GM12801 (cell line): Measurements from ENCODE around the gene GIGYF2.

ENCODE experiments used
- CTCF ChIP-seq: IDR thresholded peaks from one replicate; pipeline ENCODE4 v1.5.1; 2011; ENCODE audit warnings: control low read depth; ENCODE audit not compliant: insufficient read length; ENCODE audit errors: extremely low read depth

GIGYF2 gene

GRCh38 chr2:232886176-232886575 is 189.0 kb downstream of the GIGYF2 start:
- no peak for TF ChIP-seq CTCF

GRCh38 chr2:232886632-232887031 is 189.5 kb downstream of the GIGYF2 start:
- no peak for TF ChIP-seq CTCF

GRCh38 chr2:232887171-232887850 is 190.2 kb downstream of the GIGYF2 start:
- TF ChIP-seq CTCF, result no peak

GRCh38 chr2:232888099-232888836 is 191.1 kb downstream of the GIGYF2 start:
- TF ChIP-seq CTCF, result no peak

GRCh38 chr2:232888839-232889529 is 191.9 kb downstream of the GIGYF2 start:
- no peak for TF ChIP-seq CTCF

- no peak for TF ChIP-seq CTCF
Measured at GRCh38 chr2:232889876-232890401, 192.8 kb downstream of the GIGYF2 start.

GRCh38 chr2:232890536-232890895 is 193.4 kb downstream of the GIGYF2 start:
- TF ChIP-seq CTCF, result no peak
